Sigmoid colon (tissue), 3 donors: Measurements from ENCODE around the gene AEBP1.

Experiments
- CTCF ChIP-seq, 4 experiments: fragments of 450-650 bp in 3 of 4; fragments of 200-600 bp in 1 of 4; IDR thresholded peaks; one replicate each; pipeline ENCODE4 v1.5.1; 2016 to 2019; ENCODE audit warnings: antibody characterized with exemption in 4 of 4, mild to moderate bottlenecking in 3 of 4, moderate library complexity in 2 of 4
- POLR2A ChIP-seq, 2 donors: fragments of 450-650 bp; IDR thresholded peaks; one replicate each; pipeline ENCODE4 v1.6.1; 2016; ENCODE audit warnings: antibody characterized with exemption in 2 of 2, mild to moderate bottlenecking in 2 of 2, moderate library complexity in 2 of 2

GRCh38 chr7:44121761-44122420, 17.7 kb downstream of the AEBP1 start:
- TF ChIP-seq CTCF (IDR thresholded peaks at IDR 0.05) (no peak), POLR2A (IDR thresholded peaks at IDR 0.05) (no peak)
